H9 (cell line): ENCODE results near the gene NET1. TPM values are rescaled to one million over a fixed set of nuclear protein-coding genes. Genes with fewer than 3 reads are reported as not detected.

ENCODE experiments used
- DNase-seq: peaks from one replicate; pipeline ENCODE4 v3.0.0-alpha.2; 2017
- H2AFZ ChIP-seq: one replicate; pipeline ENCODE4 v1.6.1; 2013; ENCODE audit warnings: mild to moderate bottlenecking, low read length, control low read depth, moderate library complexity
- H2AK5ac ChIP-seq: 2 replicates; pipeline ENCODE4 v1.6.1; 2013; ENCODE audit warnings: low read length, control low read depth, mixed read lengths; ENCODE audit not compliant: insufficient read length
- H2BK120ac ChIP-seq: one replicate; pipeline ENCODE4 v1.6.1; 2013; ENCODE audit warnings: low read depth, mild to moderate bottlenecking, low read length, control low read depth, inconsistent platforms; ENCODE audit not compliant: poor library complexity, severe bottlenecking
- H2BK12ac ChIP-seq: 2 replicates; pipeline ENCODE4 v1.6.1; 2013; ENCODE audit warnings: low read length, control low read depth, mixed read lengths, low read depth; ENCODE audit not compliant: insufficient read length
- H2BK15ac ChIP-seq: 2 replicates; pipeline ENCODE4 v1.6.1; 2013; ENCODE audit warnings: low read depth, low read length, control low read depth
- H2BK20ac ChIP-seq: one replicate; pipeline ENCODE4 v1.6.1; 2013; ENCODE audit warnings: low read depth, mild to moderate bottlenecking, low read length, control low read depth, inconsistent platforms; ENCODE audit not compliant: poor library complexity, severe bottlenecking
- H2BK5ac ChIP-seq: 2 replicates; pipeline ENCODE4 v1.6.1; 2013; ENCODE audit warnings: low read length, control low read depth, mixed read lengths; ENCODE audit not compliant: insufficient read length
- H3K14ac ChIP-seq: 2 replicates; pipeline ENCODE4 v1.6.1; 2013; ENCODE audit warnings: low read length, control low read depth; ENCODE audit not compliant: insufficient read depth
- H3K18ac ChIP-seq: 2 replicates; pipeline ENCODE4 v1.6.1; 2013; ENCODE audit warnings: low read depth, mild to moderate bottlenecking, mixed read lengths, low read length, control low read depth; ENCODE audit not compliant: insufficient read length
- H3K23ac ChIP-seq: 2 replicates; pipeline ENCODE4 v1.6.1; 2013; ENCODE audit warnings: low read length, control low read depth, mixed read lengths, low read depth; ENCODE audit not compliant: insufficient read length
- H3K23me2 ChIP-seq: 2 replicates; pipeline ENCODE4 v1.6.1; 2013; ENCODE audit warnings: low read depth, mild to moderate bottlenecking, mixed read lengths, low read length, control low read depth; ENCODE audit not compliant: insufficient read length, poor library complexity, severe bottlenecking
- H3K27ac ChIP-seq: 2 replicates; pipeline ENCODE4 v1.5.1; 2013; ENCODE audit warnings: low read length, control low read depth, mixed read lengths, low read depth; ENCODE audit not compliant: insufficient read length
- H3K27me3 ChIP-seq: 2 replicates; pipeline ENCODE4 v1.6.1; 2013; ENCODE audit warnings: low read length, control low read depth, inconsistent platforms; ENCODE audit not compliant: insufficient read depth
- H3K4ac ChIP-seq: 2 replicates; pipeline ENCODE4 v1.6.1; 2013; ENCODE audit warnings: low read depth, mild to moderate bottlenecking, control low read depth, inconsistent platforms, low read length, moderate library complexity
- H3K4me1 ChIP-seq: 2 replicates; pipeline ENCODE4 v1.6.1; 2013; ENCODE audit warnings: low read length, control low read depth, inconsistent platforms; ENCODE audit not compliant: insufficient read depth
- H3K4me2 ChIP-seq: 2 replicates; pipeline ENCODE4 v1.6.1; 2013; ENCODE audit warnings: low read length, control low read depth, mixed read lengths; ENCODE audit not compliant: insufficient read length, insufficient read depth
- H3K56ac ChIP-seq: 2 replicates; pipeline ENCODE4 v1.6.1; 2013; ENCODE audit warnings: low read depth, mild to moderate bottlenecking, mixed read lengths, low read length, control low read depth; ENCODE audit not compliant: insufficient read length
- H3K79me1 ChIP-seq: 2 replicates; pipeline ENCODE4 v1.6.1; 2013; ENCODE audit warnings: low read depth, mild to moderate bottlenecking, moderate library complexity, low read length, control low read depth, inconsistent platforms; ENCODE audit not compliant: insufficient read depth, poor library complexity, severe bottlenecking
- H3K79me2 ChIP-seq: 2 replicates; pipeline ENCODE4 v1.6.1; 2013; ENCODE audit warnings: low read length, control low read depth, inconsistent platforms; ENCODE audit not compliant: insufficient read depth
- H3K9ac ChIP-seq: 2 replicates; pipeline ENCODE4 v1.6.1; 2013; ENCODE audit warnings: low read length, control low read depth, mixed read lengths; ENCODE audit not compliant: insufficient read length; ENCODE audit errors: extremely low read depth
- H3K9me3 ChIP-seq: one replicate; pipeline ENCODE4 v1.6.1; 2013; ENCODE audit warnings: low read depth, low read length, inconsistent platforms; ENCODE audit not compliant: control insufficient read depth
- H3T11ph ChIP-seq: one replicate; pipeline ENCODE4 v1.6.1; 2013; ENCODE audit warnings: mild to moderate bottlenecking, low read length, control low read depth, inconsistent platforms
- H4K20me1 ChIP-seq: one replicate; pipeline ENCODE4 v1.6.1; 2013; ENCODE audit not compliant: control insufficient read depth, insufficient read length, insufficient read depth
- H4K5ac ChIP-seq: 2 replicates; pipeline ENCODE4 v1.6.1; 2013; ENCODE audit warnings: low read depth, mild to moderate bottlenecking, mixed read lengths, low read length, control low read depth; ENCODE audit not compliant: insufficient read length
- H4K8ac ChIP-seq: replicated peaks from 2 replicates; pipeline ENCODE4 v1.6.1; 2013; ENCODE audit warnings: low read length, control low read depth, mixed read lengths, low read depth; ENCODE audit not compliant: insufficient read length
- H4K91ac ChIP-seq: 2 replicates; pipeline ENCODE4 v1.6.1; 2013; ENCODE audit warnings: low read depth, mild to moderate bottlenecking, moderate library complexity, mixed read lengths, low read length, control low read depth; ENCODE audit not compliant: insufficient read length
- H3K27ac Mint-ChIP-seq, 3 experiments: 2 replicates in 2 of 3; 3 replicates in 1 of 3; pipeline ENCODE4 v1.8.0; 2020 to 2021; ENCODE audit warnings: mixed read lengths in 3 of 3, mild to moderate bottlenecking in 1 of 3, moderate library complexity in 1 of 3
- H3K27me3 Mint-ChIP-seq: 2 replicates; pipeline ENCODE4 v1.8.0; 2021; ENCODE audit warnings: low read depth, mild to moderate bottlenecking, moderate library complexity, mixed read lengths
- H3K36me3 Mint-ChIP-seq, 3 experiments: 2 replicates in 2 of 3; 3 replicates in 1 of 3; pipeline ENCODE4 v1.8.0; 2020 to 2021; ENCODE audit warnings: low read depth in 3 of 3, mixed read lengths in 3 of 3; ENCODE audit not compliant: insufficient read depth in 1 of 3
- H3K4me1 Mint-ChIP-seq, 2 experiments: 2 replicates each; pipeline ENCODE4 v1.8.0; 2020; ENCODE audit warnings: mixed read lengths in 2 of 2
- H3K4me3 Mint-ChIP-seq, 2 experiments: 2 replicates in 1 of 2; 3 replicates in 1 of 2; pipeline ENCODE4 v1.8.0; 2020 to 2021; ENCODE audit warnings: mild to moderate bottlenecking in 2 of 2, mixed read lengths in 2 of 2, moderate library complexity in 1 of 2
- H3K9me3 Mint-ChIP-seq, 2 experiments: 2 replicates in 1 of 2; 3 replicates in 1 of 2; pipeline ENCODE4 v1.8.0; 2020; ENCODE audit warnings: mild to moderate bottlenecking in 2 of 2, mixed read lengths in 2 of 2, moderate library complexity in 1 of 2
- CTCF ChIP-seq: fragments of 200-600 bp; sonication (generic); conservative IDR thresholded peaks from 3 replicates; pipeline ENCODE4 v1.8.0; 2021; ENCODE audit warnings: antibody characterized with exemption, mild to moderate bottlenecking
- WGBS: extraction: QIAGEN DNeasy Blood & Tissue Kit; methylation state at CpG from one replicate; pipeline ENCODE4 v1.1.7; 2013; ENCODE audit warnings: missing lambda C conversion rate, low lambda C conversion rate, mixed read lengths; ENCODE audit not compliant: insufficient read length; ENCODE audit errors: extremely low coverage; 5-methylcytosine and 5-hydroxymethylcytosine counted together
- total RNA-seq: library from RNA; stranded (reverse); gene quantifications from 2 replicates; pipeline ENCODE4 v1.2.1, GENCODE V29; 2021

The NET1 gene
- total RNA-seq, 1 experiment from 2014 or later, result 50.6 TPM

- Histone ChIP-seq H3T11ph (no peak overlapping the region), H3K27ac (no peak overlapping the region), H4K5ac (no peak overlapping the region), H3K23me2 (no peaks in the 10 kb centered on the region), H2BK12ac (no peak overlapping the region), H3K9me3 (no peaks in the 10 kb centered on the region), H2BK15ac (no peak overlapping the region), H3K79me2 (peaks cover 14% of the 10 kb centered on the region; the same call in 1 of the 2 replicates), H3K18ac (no peak overlapping the region), H4K8ac (no peak overlapping the region), H3K79me1 (no peaks in the 10 kb centered on the region), H3K4me1 (no peaks in the 10 kb centered on the region; the same call in 1 of the 2 replicates), H3K56ac (no peak overlapping the region), H3K4ac (no peak overlapping the region), H4K20me1 (no peaks in the 10 kb centered on the region), H2AFZ (no peak overlapping the region), H2BK120ac (no peak overlapping the region), H2AK5ac (no peak overlapping the region), H2BK20ac (no peak overlapping the region), H3K14ac (no peak overlapping the region), H3K23ac (no peak overlapping the region), H3K4me2 (no peak overlapping the region), H4K91ac (no peak overlapping the region), H3K27me3 (no peaks in the 10 kb centered on the region), H2BK5ac (no peak overlapping the region), H3K9ac (no peak overlapping the region)
- WGBS, result no CpG with 5 or more reads among the region's 5 CpGs
- no peaks in the 10 kb centered on the region for H3K27me3 Mint-ChIP-seq
- H3K27ac Mint-ChIP-seq, result no peak overlapping the region
- H3K4me1 Mint-ChIP-seq, result peaks cover 32% of the 10 kb centered on the region in 2 experiments
- no peak for DNase-seq
- H3K9me3 Mint-ChIP-seq, result no peaks in the 10 kb centered on the region
- peaks cover 0 to 2% (median 0%) of the 10 kb centered on the region in 3 experiments; a peak in 2 of 7 replicates for H3K36me3 Mint-ChIP-seq
- H3K4me3 Mint-ChIP-seq, result no peak overlapping the region
- no peak for TF ChIP-seq CTCF
Observed at GRCh38 chr10:5445006-5445405, 32.6 kb downstream of the NET1 start.
